ENCODE results near the gene NAT8.
"Not testable (repeated sequence)": the region's sequence is repeated elsewhere in the genome, so short reads cannot be mapped to it uniquely, and the experiment has no call there.

NAT8 gene

GRCh38 chr2:73642338-73643018 is at the start of gene NAT8:
Gene NAT8 (minus strand): TSS chr2:73642422. CDS start chr2:73641628, 794 bp downstream.
- DNase-seq (ENCODE audit: low read depth): no peak

GRCh38 chr2:73690372-73691088 is 48.3 kb upstream of the NAT8 start:
- DNase-seq (ENCODE audit: low read depth): not testable (repeated sequence)

GRCh38 chr2:73688494-73688893 is 46.3 kb upstream of the NAT8 start:
- not testable (repeated sequence) for DNase-seq (ENCODE audit: low read depth)

GRCh38 chr2:73685764-73686438 is 43.7 kb upstream of the NAT8 start:
- DNase-seq (ENCODE audit: low read depth): no peak

GRCh38 chr2:73684905-73685304 is 42.7 kb upstream of the NAT8 start:
- DNase-seq (ENCODE audit: low read depth): not testable (repeated sequence)

GRCh38 chr2:73684325-73684724 is 42.1 kb upstream of the NAT8 start:
- not testable (repeated sequence) for DNase-seq (ENCODE audit: low read depth)

- not testable (repeated sequence) for DNase-seq (ENCODE audit: low read depth)
These were observed 37.8 kb upstream of the NAT8 start for GRCh38 chr2:73679951-73680571.

- not testable (repeated sequence) for DNase-seq (ENCODE audit: low read depth)
These were observed 37.0 kb upstream of the NAT8 start for GRCh38 chr2:73679237-73679636.

- DNase-seq (ENCODE audit: low read depth): not testable (repeated sequence)
These were observed 35.8 kb upstream of the NAT8 start for GRCh38 chr2:73678008-73678407.

GRCh38 chr2:73676211-73676610 is 34.0 kb upstream of the NAT8 start:
- not testable (repeated sequence) for DNase-seq (ENCODE audit: low read depth)

GRCh38 chr2:73674696-73675157 is 32.5 kb upstream of the NAT8 start:
- DNase-seq (ENCODE audit: low read depth): not testable (repeated sequence)

GRCh38 chr2:73669976-73670375 is 27.8 kb upstream of the NAT8 start:
- not testable (repeated sequence) for DNase-seq (ENCODE audit: low read depth)

GRCh38 chr2:73667239-73667638 is 25.0 kb upstream of the NAT8 start:
- DNase-seq (ENCODE audit: low read depth): not testable (repeated sequence)

GRCh38 chr2:73654175-73654574 is 12.0 kb upstream of the NAT8 start:
- no peak for DNase-seq (ENCODE audit: low read depth)

- DNase-seq (ENCODE audit: low read depth): no peak
These were observed 10.1 kb upstream of the NAT8 start for GRCh38 chr2:73652348-73652747.

GRCh38 chr2:73651591-73652230 is 9.5 kb upstream of the NAT8 start:
- no peak for DNase-seq (ENCODE audit: low read depth)

- not testable (repeated sequence) for DNase-seq (ENCODE audit: low read depth)
These were observed 5.5 kb upstream of the NAT8 start for GRCh38 chr2:73647690-73648089.

GRCh38 chr2:73641767-73642062 is 507 bp downstream of the NAT8 start:
- no peak for DNase-seq (ENCODE audit: low read depth)

- no peak for DNase-seq (ENCODE audit: low read depth)
These were observed 1.1 kb downstream of the NAT8 start for GRCh38 chr2:73640946-73641766.

GRCh38 chr2:73640511-73640911 is 1.7 kb downstream of the NAT8 start:
- no peak for DNase-seq (ENCODE audit: low read depth)

GRCh38 chr2:73638429-73638828 is 3.8 kb downstream of the NAT8 start:
- DNase-seq (ENCODE audit: low read depth): no peak
